HG03025 (cell line): Measurements from ENCODE around the gene EFHC2.

Experiments
- ATAC-seq: cut with Tn5 transposase; IDR thresholded peaks from one replicate; pipeline ENCODE4 v1.9.1; 2021; ENCODE audit warnings: mild to moderate bottlenecking, moderate library complexity; ENCODE audit not compliant: unreplicated experiment, low FRiP score

The EFHC2 gene

DNA sequence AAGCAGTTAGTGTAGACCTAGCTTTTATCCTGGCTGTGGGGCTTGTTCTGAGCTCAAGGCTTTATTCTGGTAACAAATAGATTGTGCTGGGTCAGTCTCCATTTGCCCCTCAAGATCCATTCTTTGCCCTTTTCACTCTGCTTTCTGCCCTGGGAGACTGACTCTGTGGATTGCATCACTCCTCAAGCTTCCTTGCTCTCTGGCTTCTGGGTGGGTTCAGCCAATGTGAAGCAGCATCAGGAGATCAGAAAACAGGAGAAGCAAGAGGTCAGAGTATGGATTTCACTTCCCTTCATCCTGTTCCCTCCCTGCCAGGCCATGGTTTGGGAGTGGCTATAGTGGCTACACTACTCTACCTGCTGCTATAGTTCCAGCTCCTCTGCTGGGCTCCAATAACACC, 186.2 kb downstream of the EFHC2 start:
- ATAC-seq = no peak

- no peak for ATAC-seq
Observed at GRCh38 chrX:44156726-44157125, 186.7 kb downstream of the EFHC2 start.

DNA sequence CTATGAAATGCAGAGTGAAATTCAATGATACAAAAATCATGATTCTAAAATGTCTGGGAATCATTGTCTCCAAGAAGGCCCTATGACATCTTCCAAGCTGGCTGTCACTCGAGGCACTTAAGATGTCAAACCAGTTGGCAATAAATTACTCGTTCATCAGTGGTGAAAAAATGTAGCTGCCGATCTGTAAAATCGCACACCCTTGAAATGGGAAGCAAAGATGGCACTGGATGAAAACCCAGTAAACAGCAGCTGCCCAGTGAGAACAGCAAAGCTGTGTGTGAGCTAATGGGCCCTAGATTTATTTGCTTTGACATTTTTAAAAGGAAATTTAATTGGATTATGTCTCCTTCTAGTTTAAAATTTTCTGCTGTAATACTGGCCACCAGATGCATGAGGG, 188.3 kb downstream of the EFHC2 start:
- no peak for ATAC-seq

DNA sequence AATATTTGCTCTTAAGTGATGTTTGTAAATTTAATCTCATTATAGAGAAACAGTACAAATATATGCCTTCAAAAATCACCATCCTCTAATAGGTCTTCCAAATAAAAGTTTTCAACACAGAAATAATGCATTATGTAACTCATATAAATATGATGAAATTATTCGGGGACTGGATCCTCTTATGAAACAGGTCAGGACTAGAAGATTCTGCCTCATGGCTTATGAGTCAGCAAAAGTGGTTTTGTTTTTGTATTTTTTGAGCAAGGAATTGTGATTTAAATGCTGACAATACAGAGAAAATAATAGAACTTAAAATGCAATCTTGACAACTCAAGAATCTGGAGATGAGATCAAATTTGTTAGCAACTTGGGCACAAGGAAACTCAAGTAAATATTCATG, 190.6 kb downstream of the EFHC2 start:
- no peak for ATAC-seq

DNA sequence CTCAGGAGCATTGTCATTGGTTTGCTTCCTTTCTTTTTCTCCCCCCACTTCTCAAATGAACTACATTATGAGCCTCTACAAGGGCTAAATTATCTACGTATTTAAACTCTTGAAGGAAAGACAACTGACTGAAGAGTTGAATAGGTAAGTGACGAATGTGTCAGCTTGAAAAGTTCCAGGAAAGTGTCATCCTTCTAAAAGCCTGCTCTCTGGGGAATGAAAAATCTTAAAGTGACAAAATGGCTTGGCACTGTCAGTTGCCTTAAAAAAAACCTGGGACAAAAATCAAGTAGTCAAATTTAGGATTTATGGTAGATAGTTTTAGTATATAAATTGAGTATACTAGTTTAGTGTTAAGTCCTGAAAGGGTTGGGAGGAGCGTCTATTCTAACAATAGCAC, 196.3 kb downstream of the EFHC2 start:
- no peak for ATAC-seq

- no peak for ATAC-seq
Observed at GRCh38 chrX:44144177-44144945, 199.1 kb downstream of the EFHC2 start.

- ATAC-seq = no peak
Observed at GRCh38 chrX:44143061-44143602, 200.3 kb downstream of the EFHC2 start.

GRCh38 chrX:44130189-44130588, 213.3 kb downstream of the EFHC2 start:
- no peak for ATAC-seq

DNA sequence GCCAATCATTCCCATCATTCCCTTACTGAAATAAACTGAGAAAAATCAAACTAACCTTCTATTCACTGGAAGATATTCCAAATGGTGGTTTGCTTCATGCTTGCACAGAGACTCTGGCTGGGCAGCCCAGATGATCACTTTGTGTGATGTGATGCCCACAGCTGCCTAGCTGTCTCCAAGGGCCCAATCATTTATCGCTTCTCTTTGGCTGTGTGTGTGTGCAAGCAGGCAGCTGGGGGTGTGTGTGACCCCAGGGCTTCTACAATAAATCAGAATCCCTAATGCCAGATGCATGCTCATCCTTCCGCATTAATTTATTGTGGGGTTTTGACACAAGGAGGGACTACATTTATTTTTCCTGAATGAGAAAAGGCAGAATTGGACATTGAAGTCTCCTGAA, 230.1 kb downstream of the EFHC2 start:
- ATAC-seq = no peak

DNA sequence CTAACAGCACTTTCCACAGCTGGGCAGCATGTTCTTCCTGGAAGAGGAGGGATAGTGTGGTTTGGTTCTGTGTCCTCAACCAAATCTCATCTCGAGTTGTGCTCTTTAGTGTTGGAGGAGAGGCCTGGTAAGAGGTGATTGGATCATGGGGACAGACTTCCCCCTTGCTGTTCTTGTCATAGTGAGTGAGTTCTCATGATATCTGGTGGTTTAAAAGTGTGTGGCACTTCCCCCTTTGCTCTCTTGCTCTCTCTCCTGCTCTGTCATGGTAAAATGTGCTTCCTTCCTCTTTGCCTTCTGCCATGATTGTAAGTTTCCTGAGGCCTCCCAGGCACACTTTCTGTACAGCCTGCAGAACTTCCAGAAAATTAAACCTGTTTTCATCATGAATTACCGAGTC, 236.6 kb downstream of the EFHC2 start:
- no peak for ATAC-seq

- no peak for ATAC-seq
Observed at GRCh38 chrX:44105228-44105913, 238.1 kb downstream of the EFHC2 start.

DNA sequence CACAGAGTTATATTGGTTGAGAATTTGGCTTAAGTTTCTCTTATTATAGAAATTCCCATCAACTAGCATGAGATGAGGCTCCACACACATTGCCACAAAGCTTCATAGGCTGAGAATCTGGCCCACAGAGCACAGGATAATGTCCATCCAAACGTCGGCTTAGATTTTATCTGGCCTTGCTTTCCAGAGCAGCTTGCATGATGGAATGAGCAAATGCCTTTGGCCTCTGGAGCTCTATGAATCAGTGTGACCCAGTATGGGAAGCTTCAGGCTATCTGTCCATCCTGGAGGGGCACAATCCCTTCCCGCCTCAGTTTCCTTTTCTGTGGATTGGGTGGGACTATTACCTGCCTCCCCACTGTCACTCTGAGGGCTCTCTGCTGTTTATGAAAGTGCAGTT, 238.8 kb downstream of the EFHC2 start:
- no peak for ATAC-seq

GRCh38 chrX:44101281-44101680, 242.2 kb downstream of the EFHC2 start:
- ATAC-seq = no peak

- ATAC-seq = no peak
Observed at GRCh38 chrX:44099366-44099765, 244.1 kb downstream of the EFHC2 start.
